Gastrocnemius medialis (tissue), 4 donors: ENCODE measurements around the gene CCNQ. TPM values are rescaled to one million over a fixed set of nuclear protein-coding genes. Genes with fewer than 3 reads are reported as not detected.

Experiments used
- ATAC-seq, 2 donors: fragments of 150-250 bp; one replicate each; pipeline ENCODE4 v1.9.1; 2016
- DNase-seq, 2 donors: peaks; one replicate each; pipeline ENCODE4 v3.0.0-alpha.2; 2019
- H3K27ac ChIP-seq, 4 donors: fragments of 200-600 bp; sonication (generic); 1 replicate in 1 of 4; 2 replicates in 3 of 4; pipeline ENCODE4 v1.5.1; 2016 to 2018; ENCODE audit warnings: mild to moderate bottlenecking in 2 of 4, moderate library complexity in 1 of 4
- H3K27me3 ChIP-seq, 3 donors: fragments of 200-600 bp; sonication (generic) in 2 of 3; 1 replicate in 1 of 3; 2 replicates in 2 of 3; pipeline versions ENCODE4 v1.5.1 to v1.6.0; 2016 to 2019; ENCODE audit warnings: mild to moderate bottlenecking in 1 of 3, moderate library complexity in 1 of 3
- H3K36me3 ChIP-seq, 2 donors: fragments of 200-600 bp; sonication (generic) in 1 of 2; one replicate each; pipeline ENCODE4 v1.5.1; 2017 to 2018
- H3K4me1 ChIP-seq, 2 donors: fragments of 200-600 bp; sonication (generic) in 1 of 2; one replicate each; pipeline ENCODE4 v1.5.1; 2016 to 2017; ENCODE audit warnings: mild to moderate bottlenecking in 2 of 2
- H3K4me3 ChIP-seq, 4 donors: fragments of 200-600 bp; sonication (generic) in 3 of 4; 1 replicate in 1 of 4; 2 replicates in 3 of 4; pipeline ENCODE4 v1.5.1; 2016 to 2019; ENCODE audit warnings: mild to moderate bottlenecking in 2 of 4
- H3K9me3 ChIP-seq, 3 donors: fragments of 200-600 bp; sonication (generic) in 2 of 3; 1 replicate in 1 of 3; 2 replicates in 2 of 3; pipeline ENCODE4 v1.5.1; 2016 to 2019
- POLR2A ChIP-seq, 2 donors: fragments of 450-650 bp; IDR thresholded peaks; one replicate each; pipeline ENCODE4 v1.6.1; 2017; ENCODE audit warnings: antibody characterized with exemption in 2 of 2, mild to moderate bottlenecking in 2 of 2, moderate library complexity in 2 of 2
- in situ Hi-C, 4 donors: fragments of 200-750 bp; cut with MboI; loops; one replicate each; pipeline versions ENCODE4 v1.15.0 to v1.8.0; 2017; ENCODE audit warnings: low sequenced_read_pairs in 4 of 4
- intact Hi-C: fragments of 100-400 bp; cut with DNase I; formaldehyde crosslinking; loops from one replicate; pipeline ENCODE4 v1.15.1; 2023; ENCODE audit warnings: low total_unique reads
- total RNA-seq, 4 donors: library from RNA; depleted of rRNA; stranded (reverse); fragments of >200 nt; gene quantifications; one replicate each; pipeline versions ENCODE4 v1.1.0 to v1.2.3, GENCODE V29; 2016
- TF ChIP-seq, protein P1 (sequence below), 5 experiments: fragments of 450-650 bp in 3 of 5; fragments of 200-600 bp in 2 of 5; sonication (generic) in 2 of 5; IDR thresholded peaks in 4 of 5; conservative IDR thresholded peaks in 1 of 5; 1 replicate in 4 of 5; 2 replicates in 1 of 5; pipeline ENCODE4 v1.5.1; 2016 to 2019; ENCODE audit warnings: antibody characterized with exemption in 5 of 5, mild to moderate bottlenecking in 3 of 5, moderate library complexity in 3 of 5

The CCNQ gene
- total RNA-seq, 4 donors from 2014 or later: 48.4 to 61.5 (median 52.8) TPM

DNA sequence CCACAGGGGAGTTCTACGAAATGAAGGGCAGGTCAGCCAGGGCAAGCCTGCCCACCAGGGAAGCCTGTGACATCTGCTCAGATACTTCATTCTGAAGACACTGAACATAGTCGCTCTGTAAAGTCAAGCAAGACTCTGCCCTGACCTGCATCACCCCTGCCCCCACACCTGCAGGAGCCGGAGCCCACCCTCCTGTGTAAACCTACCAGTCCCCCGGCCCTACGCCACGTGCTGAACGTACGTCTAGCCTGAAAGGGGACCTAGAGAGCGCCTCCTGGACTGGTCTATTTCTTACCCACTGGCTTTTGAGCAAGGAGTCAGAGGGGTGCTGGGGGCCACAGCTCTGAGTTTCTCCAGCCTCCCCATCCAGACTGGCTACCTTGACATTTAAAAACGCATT, 11.6 kb downstream of the CCNQ start:
- Histone ChIP-seq H3K27me3 (no peaks in the 10 kb centered on the region), H3K4me1 (no peaks in the 10 kb centered on the region), H3K4me3 (no peak overlapping the region), H3K27ac (no peak overlapping the region), H3K36me3 (peaks cover 0 to 10% of the 10 kb centered on the region in 2 donors), H3K9me3 (no peaks in the 10 kb centered on the region)
- ATAC-seq (no peak), DNase-seq (no peak)
- TF ChIP-seq POLR2A (IDR thresholded peaks at IDR 0.05): no peak
- TF ChIP-seq, protein P1, sequence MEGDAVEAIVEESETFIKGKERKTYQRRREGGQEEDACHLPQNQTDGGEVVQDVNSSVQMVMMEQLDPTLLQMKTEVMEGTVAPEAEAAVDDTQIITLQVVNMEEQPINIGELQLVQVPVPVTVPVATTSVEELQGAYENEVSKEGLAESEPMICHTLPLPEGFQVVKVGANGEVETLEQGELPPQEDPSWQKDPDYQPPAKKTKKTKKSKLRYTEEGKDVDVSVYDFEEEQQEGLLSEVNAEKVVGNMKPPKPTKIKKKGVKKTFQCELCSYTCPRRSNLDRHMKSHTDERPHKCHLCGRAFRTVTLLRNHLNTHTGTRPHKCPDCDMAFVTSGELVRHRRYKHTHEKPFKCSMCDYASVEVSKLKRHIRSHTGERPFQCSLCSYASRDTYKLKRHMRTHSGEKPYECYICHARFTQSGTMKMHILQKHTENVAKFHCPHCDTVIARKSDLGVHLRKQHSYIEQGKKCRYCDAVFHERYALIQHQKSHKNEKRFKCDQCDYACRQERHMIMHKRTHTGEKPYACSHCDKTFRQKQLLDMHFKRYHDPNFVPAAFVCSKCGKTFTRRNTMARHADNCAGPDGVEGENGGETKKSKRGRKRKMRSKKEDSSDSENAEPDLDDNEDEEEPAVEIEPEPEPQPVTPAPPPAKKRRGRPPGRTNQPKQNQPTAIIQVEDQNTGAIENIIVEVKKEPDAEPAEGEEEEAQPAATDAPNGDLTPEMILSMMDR (IDR thresholded peaks at IDR 0.05 in 4 of 5, conservative IDR thresholded peaks at IDR 0.05 in 1 of 5): no peak
- intact Hi-C loops (no loop called here), in situ Hi-C loops (no loop called here)

DNA sequence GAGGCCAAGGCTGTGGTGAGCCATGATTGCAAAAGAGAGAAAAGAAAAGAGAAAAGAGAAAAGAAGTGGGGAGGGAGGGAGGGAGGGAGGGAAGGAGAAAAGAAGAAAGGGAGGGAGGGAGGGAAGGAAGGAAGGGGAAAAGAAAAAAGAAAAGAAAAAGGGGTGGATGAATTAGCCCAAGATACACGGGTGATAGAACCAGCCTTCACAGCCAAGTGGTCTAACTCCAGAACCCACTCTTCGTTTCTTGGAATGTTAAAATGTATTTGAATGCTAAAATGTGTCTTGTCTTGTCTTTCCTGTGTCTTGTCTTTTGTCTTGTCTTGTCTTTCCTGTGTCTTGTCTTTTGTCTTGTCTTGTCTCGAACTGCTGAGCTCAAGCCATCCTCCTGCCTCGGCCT, 13.1 kb downstream of the CCNQ start:
- peaks cover 0 to 3% of the 10 kb centered on the region in 2 donors for H3K36me3 ChIP-seq
- in situ Hi-C loops: no loop called here
- H3K9me3 ChIP-seq: no peaks in the 10 kb centered on the region
- ATAC-seq: no peak
- DNase-seq: no peak
- intact Hi-C loops: no loop called here
- no peak for TF ChIP-seq POLR2A (IDR thresholded peaks at IDR 0.05)
- TF ChIP-seq, protein P1 (IDR thresholded peaks at IDR 0.05 in 4 of 5, conservative IDR thresholded peaks at IDR 0.05 in 1 of 5): no peak
- no peak overlapping the region for H3K4me3 ChIP-seq
- H3K27ac ChIP-seq: no peak overlapping the region
- no peaks in the 10 kb centered on the region for H3K27me3 ChIP-seq
- no peaks in the 10 kb centered on the region for H3K4me1 ChIP-seq

DNA sequence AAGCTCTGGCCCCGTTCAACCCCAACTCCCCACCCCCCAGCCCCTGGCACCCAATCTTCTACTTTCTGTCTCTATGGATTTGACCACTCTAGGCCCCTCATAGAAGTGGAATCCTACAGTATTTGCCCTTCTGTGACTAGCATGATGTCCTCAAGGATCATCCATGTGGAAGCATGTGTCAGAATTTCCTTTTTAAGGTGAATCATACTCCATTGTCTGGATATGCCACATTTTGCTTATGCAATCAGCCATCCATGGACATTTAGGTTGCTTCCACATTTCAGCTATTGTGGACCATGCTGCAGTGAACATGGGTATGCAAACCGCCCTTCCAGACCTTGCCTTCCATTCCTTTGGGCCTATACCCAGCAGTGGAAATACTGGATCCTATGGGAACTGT, 15.5 kb downstream of the CCNQ start:
- no peaks in the 10 kb centered on the region for H3K27me3 ChIP-seq
- H3K4me1 ChIP-seq: no peaks in the 10 kb centered on the region
- H3K9me3 ChIP-seq: no peaks in the 10 kb centered on the region
- in situ Hi-C loops (no loop called here), intact Hi-C loops (no loop called here)
- no peak for TF ChIP-seq POLR2A (IDR thresholded peaks at IDR 0.05)
- no peak overlapping the region for H3K4me3 ChIP-seq
- ATAC-seq (no peak), DNase-seq (no peak)
- H3K27ac ChIP-seq: no peak overlapping the region
- peaks cover 0 to 3% of the 10 kb centered on the region in 2 donors for H3K36me3 ChIP-seq

DNA sequence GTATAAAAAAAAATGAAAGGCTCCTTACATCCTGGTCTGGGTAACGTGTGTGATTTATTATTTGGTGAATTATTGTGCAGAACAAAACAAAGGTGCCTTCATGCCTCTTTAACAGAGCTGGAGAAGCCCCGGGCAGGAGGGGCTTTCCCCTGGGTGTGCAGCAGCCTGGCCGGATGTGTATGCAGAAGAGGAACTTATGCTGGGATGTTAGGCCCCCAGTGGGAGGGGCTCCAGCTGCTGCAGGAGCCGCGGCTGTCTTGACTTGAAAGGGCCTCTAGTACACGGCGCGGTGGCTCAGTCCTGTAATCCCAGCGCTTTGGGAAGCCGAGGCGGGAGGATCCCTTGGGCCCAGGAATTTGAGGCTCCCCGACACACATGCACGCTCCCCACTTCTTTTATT, 16.0 kb downstream of the CCNQ start:
- H3K4me3 ChIP-seq: no peak overlapping the region
- intact Hi-C loops (no loop called here), in situ Hi-C loops (no loop called here)
- no peaks in the 10 kb centered on the region for H3K9me3 ChIP-seq
- H3K36me3 ChIP-seq: peaks cover 0 to 3% of the 10 kb centered on the region in 2 donors
- no peaks in the 10 kb centered on the region for H3K4me1 ChIP-seq
- ATAC-seq (no peak), DNase-seq (no peak)
- TF ChIP-seq, protein P1 (IDR thresholded peaks at IDR 0.05 in 4 of 5, conservative IDR thresholded peaks at IDR 0.05 in 1 of 5): no peak
- TF ChIP-seq POLR2A (IDR thresholded peaks at IDR 0.05): no peak
- H3K27me3 ChIP-seq: no peaks in the 10 kb centered on the region
- H3K27ac ChIP-seq: no peak overlapping the region

DNA sequence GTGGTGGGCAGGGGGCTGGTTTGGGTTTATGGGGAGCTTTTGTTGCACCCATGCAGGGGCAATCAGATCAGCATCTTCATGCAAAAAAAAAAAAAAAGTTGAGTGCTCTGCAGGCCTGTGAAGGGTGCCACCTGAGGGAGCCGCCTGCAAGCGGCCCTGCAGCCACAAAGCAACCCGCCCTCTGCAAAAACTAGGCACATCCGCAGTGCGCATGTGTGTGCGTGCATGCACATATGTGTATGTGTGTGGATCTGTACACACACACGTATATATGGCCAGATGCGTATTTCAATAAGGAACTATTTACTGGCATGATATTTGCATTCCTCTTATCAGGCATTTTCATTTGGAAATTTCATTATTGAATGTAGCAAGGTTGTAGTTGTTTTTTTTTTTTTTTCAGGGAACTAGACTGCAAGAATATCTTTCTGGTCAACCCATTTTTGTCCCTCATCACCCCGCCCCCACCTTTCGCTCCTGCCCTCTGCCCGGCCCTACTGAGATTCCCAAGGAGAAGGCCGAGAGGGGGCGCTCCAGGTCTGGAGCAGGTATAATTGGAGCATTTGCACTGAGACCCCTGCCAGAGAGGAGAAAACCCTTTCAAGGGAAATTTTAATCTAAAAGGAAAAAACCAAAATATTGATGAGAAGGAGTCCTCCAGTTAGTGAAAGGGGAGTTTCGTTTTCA, 18.1 kb downstream of the CCNQ start:
- intact Hi-C loops (no loop called here), in situ Hi-C loops (no loop called here)
- Histone ChIP-seq H3K27me3 (no peaks in the 10 kb centered on the region), H3K4me3 (no peak overlapping the region), H3K27ac (no peak overlapping the region), H3K9me3 (no peaks in the 10 kb centered on the region), H3K4me1 (no peaks in the 10 kb centered on the region), H3K36me3 (no peaks in the 10 kb centered on the region)
- TF ChIP-seq, protein P1 (IDR thresholded peaks at IDR 0.05 in 4 of 5, conservative IDR thresholded peaks at IDR 0.05 in 1 of 5): no peak
- TF ChIP-seq POLR2A (IDR thresholded peaks at IDR 0.05): no peak
- no peak for DNase-seq
- no peak for ATAC-seq
